Sigmoid colon (tissue), 7 donors: ENCODE results near the gene VPS35L. TPM values are rescaled to one million over a fixed set of nuclear protein-coding genes. Genes with fewer than 3 reads are reported as not detected.

Source experiments
- DNase-seq: peaks from one replicate; pipeline ENCODE4 v3.0.0-alpha.2; 2019
- H3K27ac ChIP-seq, 4 donors: fragments of 200-600 bp; sonication (generic); one replicate each; pipeline ENCODE4 v1.5.1; 2016 to 2019; ENCODE audit warnings: mild to moderate bottlenecking in 1 of 4
- H3K27me3 ChIP-seq, 3 donors: fragments of 200-600 bp; sonication (generic); one replicate each; pipeline ENCODE4 v1.5.1; 2019; ENCODE audit warnings: mild to moderate bottlenecking in 1 of 3
- H3K36me3 ChIP-seq, 4 donors: fragments of 200-600 bp; sonication (generic); one replicate each; pipeline ENCODE4 v1.5.1; 2016 to 2019
- H3K4me1 ChIP-seq, 4 donors: fragments of 200-600 bp; sonication (generic); one replicate each; pipeline ENCODE4 v1.5.1; 2017 to 2019
- H3K4me3 ChIP-seq, 4 donors: fragments of 200-600 bp; sonication (generic); one replicate each; pipeline ENCODE4 v1.5.1; 2017 to 2019; ENCODE audit warnings: mild to moderate bottlenecking in 2 of 4, moderate library complexity in 1 of 4
- H3K9me3 ChIP-seq, 4 donors: fragments of 200-600 bp in 3 of 4; sonication (generic) in 3 of 4; one replicate each; pipeline versions ENCODE4 v1.5.1 to v1.6.1; 2013 to 2019
- CTCF ChIP-seq, 4 experiments: fragments of 450-650 bp in 3 of 4; fragments of 200-600 bp in 1 of 4; IDR thresholded peaks; one replicate each; pipeline ENCODE4 v1.5.1; 2016 to 2019; ENCODE audit warnings: antibody characterized with exemption in 4 of 4, mild to moderate bottlenecking in 3 of 4, moderate library complexity in 2 of 4
- EP300 ChIP-seq, 4 donors: sonication (generic); formaldehyde crosslinking; IDR thresholded peaks; one replicate each; pipeline ENCODE4 v1.6.1; 2017; ENCODE audit warnings: antibody characterized with exemption in 4 of 4
- POLR2A ChIP-seq, 2 donors: fragments of 450-650 bp; IDR thresholded peaks; one replicate each; pipeline ENCODE4 v1.6.1; 2016; ENCODE audit warnings: antibody characterized with exemption in 2 of 2, mild to moderate bottlenecking in 2 of 2, moderate library complexity in 2 of 2
- POLR2AphosphoS5 ChIP-seq, 4 donors: sonication (generic); formaldehyde crosslinking; IDR thresholded peaks; one replicate each; pipeline ENCODE4 v1.6.1; 2017; ENCODE audit warnings: antibody characterized with exemption in 4 of 4
- WGBS, 2 donors: extraction: QIAGEN DNeasy Blood & Tissue Kit; methylation state at CpG; one replicate each; pipeline ENCODE4 v1.1.7; 2013; 5-methylcytosine and 5-hydroxymethylcytosine counted together
- intact Hi-C: fragments of 100-400 bp; cut with DNase I; formaldehyde crosslinking; loops from one replicate; pipeline ENCODE4 v1.15.1; 2023
- polyA plus RNA-seq, 3 donors: library from polyadenylated mRNA; stranded (reverse); fragments of 200-250 nt; gene quantifications; one replicate each; pipeline ENCODE4 v1.2.3, GENCODE V29; 2013
- total RNA-seq, 4 donors: library from RNA; depleted of rRNA; stranded (reverse); fragments of >200 nt; gene quantifications; one replicate each; pipeline ENCODE4 v1.1.0, GENCODE V29; 2016
- donor health status: healthy with polysubstance abuse.
- donor health status: Bipolar disorder and iron deficiency.
- donor health status: healthy.

The VPS35L gene
- total and polyA plus RNA-seq, 7 donors, result 21.6 to 53.7 (median 41.8) TPM

- Histone ChIP-seq H3K27me3 (no peaks in the 10 kb centered on the region), H3K27ac (no peak overlapping the region), H3K36me3 (peaks cover 0 to 74% (median 8%) of the 10 kb centered on the region in 4 donors), H3K4me3 (no peak overlapping the region), H3K9me3 (no peaks in the 10 kb centered on the region), H3K4me1 (no peaks in the 10 kb centered on the region)
- 90 to 92% methylated on average over 3 of the region's 3 CpGs for WGBS, 2 donors
- DNase-seq, result no peak
- TF ChIP-seq EP300 (IDR thresholded peaks at IDR 0.05), result no peak
- no peak for TF ChIP-seq POLR2A (IDR thresholded peaks at IDR 0.05)
- TF ChIP-seq CTCF (IDR thresholded peaks at IDR 0.05), result no peak
- no peak for TF ChIP-seq POLR2AphosphoS5 (IDR thresholded peaks at IDR 0.05)
- intact Hi-C loops, result no loop called here
These were observed 65.9 kb downstream of the VPS35L start for GRCh38 chr16:19621445-19621844.

- intact Hi-C loops, result no loop called here
- H3K36me3 ChIP-seq, result peaks cover 0 to 77% (median 16%) of the 10 kb centered on the region in 4 donors
- no peak overlapping the region for H3K4me3 ChIP-seq
- H3K4me1 ChIP-seq, result no peaks in the 10 kb centered on the region
- TF ChIP-seq EP300 (IDR thresholded peaks at IDR 0.05), result no peak
- no peak for TF ChIP-seq CTCF (IDR thresholded peaks at IDR 0.05)
- no peak for TF ChIP-seq POLR2A (IDR thresholded peaks at IDR 0.05)
- no peak for TF ChIP-seq POLR2AphosphoS5 (IDR thresholded peaks at IDR 0.05)
- no peak for DNase-seq
- 95% methylated on average over 6 of the region's 6 CpGs for WGBS, 2 donors
- H3K27ac ChIP-seq, result no peak overlapping the region
- no peaks in the 10 kb centered on the region for H3K9me3 ChIP-seq
- H3K27me3 ChIP-seq, result no peaks in the 10 kb centered on the region
These were observed 69.5 kb downstream of the VPS35L start for GRCh38 chr16:19625039-19625438.

- intact Hi-C loops, result no loop called here
- peak in 2 of 4 donors; percentile 22 to 64 for TF ChIP-seq EP300 (IDR thresholded peaks at IDR 0.05)
- no peak for TF ChIP-seq POLR2A (IDR thresholded peaks at IDR 0.05)
- peak; percentile 45 to 65 (median 52) for TF ChIP-seq POLR2AphosphoS5 (IDR thresholded peaks at IDR 0.05)
- no peak for TF ChIP-seq CTCF (IDR thresholded peaks at IDR 0.05)
- H3K4me1 ChIP-seq, result peaks cover 0 to 28% (median 4%) of the 10 kb centered on the region in 4 donors
- H3K4me3 ChIP-seq, result no peak overlapping the region
- peaks cover 8 to 76% (median 30%) of the 10 kb centered on the region in 4 donors for H3K36me3 ChIP-seq
- 88 to 89% methylated on average over 7 of the region's 7 CpGs for WGBS, 2 donors
- peak overlapping the region; percentile 43 to 60 (median 53) for H3K27ac ChIP-seq
- H3K9me3 ChIP-seq, result no peaks in the 10 kb centered on the region
- peak; percentile 67 for DNase-seq
- H3K27me3 ChIP-seq, result no peaks in the 10 kb centered on the region
These were observed 81.1 kb downstream of the VPS35L start for GRCh38 chr16:19636436-19637267.

- 61 to 77% methylated on average over 8 of the region's 8 CpGs for WGBS, 2 donors
- Histone ChIP-seq H3K9me3 (no peaks in the 10 kb centered on the region), H3K4me3 (no peak overlapping the region), H3K27ac (peak overlapping the region in 2 of 4 donors; percentile 16 to 42), H3K36me3 (peaks cover 0 to 65% (median 6%) of the 10 kb centered on the region in 4 donors), H3K27me3 (no peaks in the 10 kb centered on the region), H3K4me1 (peaks cover 0 to 36% (median 4%) of the 10 kb centered on the region in 4 donors)
- TF ChIP-seq POLR2A (IDR thresholded peaks at IDR 0.05), result no peak
- no peak for TF ChIP-seq EP300 (IDR thresholded peaks at IDR 0.05)
- no peak for TF ChIP-seq CTCF (IDR thresholded peaks at IDR 0.05)
- no peak for TF ChIP-seq POLR2AphosphoS5 (IDR thresholded peaks at IDR 0.05)
- DNase-seq, result no peak
- intact Hi-C loops, result no loop called here
These were observed 84.5 kb downstream of the VPS35L start for GRCh38 chr16:19639986-19640421.
